Spleen (tissue), 11 donors: ENCODE data around the gene KDM6B. TPM values are rescaled to one million over a fixed set of nuclear protein-coding genes. Genes with fewer than 3 reads are reported as not detected.

Experiments
- DNase-seq: peaks from one replicate; pipeline ENCODE4 v3.0.0-alpha.2; 2020
- H3K27ac ChIP-seq, 8 donors: fragments of 200-600 bp; sonication (generic) in 7 of 8; 1 replicate in 4 of 8; 2 replicates in 4 of 8; pipeline versions ENCODE4 v1.5.0 to v1.8.0; 2016 to 2021; ENCODE audit warnings: inconsistent platforms in 4 of 8, mild to moderate bottlenecking in 4 of 8, moderate library complexity in 1 of 8
- H3K27me3 ChIP-seq, 7 donors: fragments of 200-600 bp; sonication (generic) in 6 of 7; replicated peaks in 1 of 7; 1 replicate in 4 of 7; 2 replicates in 3 of 7; pipeline versions ENCODE4 v1.5.0 to v1.8.0; 2016 to 2021; ENCODE audit warnings: inconsistent platforms in 3 of 7, mild to moderate bottlenecking in 1 of 7
- H3K36me3 ChIP-seq, 6 donors: fragments of 200-600 bp; sonication (generic) in 5 of 6; 1 replicate in 4 of 6; 2 replicates in 2 of 6; pipeline versions ENCODE4 v1.5.0 to v1.8.0; 2016 to 2021; ENCODE audit warnings: inconsistent platforms in 2 of 6
- H3K4me1 ChIP-seq, 6 donors: fragments of 200-600 bp; sonication (generic) in 5 of 6; 1 replicate in 3 of 6; 2 replicates in 3 of 6; pipeline versions ENCODE4 v1.5.0 to v1.8.0; 2016 to 2021; ENCODE audit warnings: inconsistent platforms in 3 of 6
- H3K4me3 ChIP-seq, 8 donors: fragments of 200-600 bp; sonication (generic) in 7 of 8; 1 replicate in 4 of 8; 2 replicates in 4 of 8; pipeline versions ENCODE4 v1.5.0 to v1.8.0; 2016 to 2021; ENCODE audit warnings: inconsistent platforms in 4 of 8, mild to moderate bottlenecking in 4 of 8, moderate library complexity in 2 of 8
- H3K9me3 ChIP-seq, 8 donors: fragments of 200-600 bp; sonication (generic) in 7 of 8; 1 replicate in 4 of 8; 2 replicates in 4 of 8; pipeline versions ENCODE4 v1.5.0 to v1.8.0; 2016 to 2021; ENCODE audit warnings: inconsistent platforms in 4 of 8
- POLR2A ChIP-seq, 3 donors: fragments of 450-650 bp; IDR thresholded peaks; one replicate each; pipeline ENCODE4 v1.5.1; 2017; ENCODE audit warnings: antibody characterized with exemption in 3 of 3, mild to moderate bottlenecking in 1 of 3
- POLR2AphosphoS5 ChIP-seq, 3 donors: sonication (generic); formaldehyde crosslinking; IDR thresholded peaks; one replicate each; pipeline ENCODE4 v1.5.1; 2017; ENCODE audit warnings: antibody characterized with exemption in 3 of 3
- WGBS, 5 donors: extraction: QIAGEN DNeasy Blood & Tissue Kit in 3 of 5; methylation state at CpG; one replicate each; pipeline versions ENCODE4 v1.1.5 to v1.1.7; 2013 to 2018; 5-methylcytosine and 5-hydroxymethylcytosine counted together
- intact Hi-C: fragments of 100-400 bp; cut with DNase I; formaldehyde crosslinking; loops from one replicate; pipeline ENCODE4 v1.15.0; 2023; ENCODE audit warnings: low total_unique reads
- polyA plus RNA-seq, 3 donors: library from polyadenylated mRNA; stranded (reverse); fragments of 200-250 nt; gene quantifications; one replicate each; pipeline ENCODE4 v1.2.1, GENCODE V29; 2013
- total RNA-seq, 7 donors: library from RNA; depleted of rRNA in 3 of 7; stranded (reverse); fragments of >200 nt in 3 of 7; fragmentation: NEBNext Ultra II Directional in 4 of 7; extraction: Animal tissue kit (Norgen Biotek cat#: 25700) in 4 of 7; gene quantifications; one replicate each; pipeline versions ENCODE4 v1.1.0 to v1.2.1, GENCODE V29; 2016 to 2021
- TF ChIP-seq, protein P1 (sequence below), 11 experiments: fragments of 200-600 bp in 7 of 11; fragments of 450-650 bp in 4 of 11; sonication (generic) in 4 of 11; IDR thresholded peaks in 8 of 11; conservative IDR thresholded peaks in 3 of 11; 1 replicate in 7 of 11; 2 replicates in 4 of 11; pipeline versions ENCODE4 v1.4.0 to v1.8.0; 2016 to 2021; ENCODE audit warnings: antibody characterized with exemption in 11 of 11, inconsistent platforms in 4 of 11, mild to moderate bottlenecking in 1 of 11
- donor health status: healthy with polysubstance abuse.
- donor health status: DM: no; HTN: no; CAD: no; lungs with moderate emphysema.
- donor health status: DM: no; HTN: no; CAD: no.
- donor health status: Bipolar disorder and iron deficiency.
- donor health status: healthy.
- donor health status: DM: no; HTN: no; CAD: no.
- donor health status: DM: yes; HTN: yes; CAD: no.

Gene KDM6B
- total and polyA plus RNA-seq, 10 donors = 2.9 to 110 (median 48.8) TPM

GRCh38 chr17:7836596-7837407, 2.8 kb downstream of the KDM6B start:
- Histone ChIP-seq H3K27ac (peak overlapping the region; percentile 88 to 100 (median 95)), H3K4me3 (peak overlapping the region; percentile 72 to 86 (median 83)), H3K4me1 (peaks cover 45 to 85% (median 65%) of the 10 kb centered on the region in 6 donors), H3K36me3 (peaks cover 0 to 17% (median 0%) of the 10 kb centered on the region in 6 donors), H3K9me3 (no peaks in the 10 kb centered on the region), H3K27me3 (no peaks in the 10 kb centered on the region)
- WGBS, 5 donors = 2 to 4% (median 3%) methylated on average over 19 of the region's 19 CpGs
- DNase-seq = peak; percentile 90
- TF ChIP-seq, protein P1, sequence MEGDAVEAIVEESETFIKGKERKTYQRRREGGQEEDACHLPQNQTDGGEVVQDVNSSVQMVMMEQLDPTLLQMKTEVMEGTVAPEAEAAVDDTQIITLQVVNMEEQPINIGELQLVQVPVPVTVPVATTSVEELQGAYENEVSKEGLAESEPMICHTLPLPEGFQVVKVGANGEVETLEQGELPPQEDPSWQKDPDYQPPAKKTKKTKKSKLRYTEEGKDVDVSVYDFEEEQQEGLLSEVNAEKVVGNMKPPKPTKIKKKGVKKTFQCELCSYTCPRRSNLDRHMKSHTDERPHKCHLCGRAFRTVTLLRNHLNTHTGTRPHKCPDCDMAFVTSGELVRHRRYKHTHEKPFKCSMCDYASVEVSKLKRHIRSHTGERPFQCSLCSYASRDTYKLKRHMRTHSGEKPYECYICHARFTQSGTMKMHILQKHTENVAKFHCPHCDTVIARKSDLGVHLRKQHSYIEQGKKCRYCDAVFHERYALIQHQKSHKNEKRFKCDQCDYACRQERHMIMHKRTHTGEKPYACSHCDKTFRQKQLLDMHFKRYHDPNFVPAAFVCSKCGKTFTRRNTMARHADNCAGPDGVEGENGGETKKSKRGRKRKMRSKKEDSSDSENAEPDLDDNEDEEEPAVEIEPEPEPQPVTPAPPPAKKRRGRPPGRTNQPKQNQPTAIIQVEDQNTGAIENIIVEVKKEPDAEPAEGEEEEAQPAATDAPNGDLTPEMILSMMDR (IDR thresholded peaks at IDR 0.05 in 8 of 11, conservative IDR thresholded peaks at IDR 0.05 in 3 of 11) = no peak
- TF ChIP-seq POLR2A (IDR thresholded peaks at IDR 0.05) (peak in 1 of 3 donors; percentile 77), POLR2AphosphoS5 (IDR thresholded peaks at IDR 0.05) (peak in 2 of 3 donors; percentile 53 to 81)
- intact Hi-C loops = no loop called here

GRCh38 chr17:7837408-7838088, 3.5 kb downstream of the KDM6B start:
- Histone ChIP-seq H3K4me3 (peak overlapping the region in 5 of 8 donors; percentile 72 to 86 (median 85)), H3K4me1 (peaks cover 45 to 91% (median 68%) of the 10 kb centered on the region in 6 donors)
- WGBS, 5 donors = 10 to 20% (median 14%) methylated on average over 8 of the region's 8 CpGs

GRCh38 chr17:7838090-7839075, 4.4 kb downstream of the KDM6B start:
- Histone ChIP-seq H3K4me1 (peaks cover 42 to 91% (median 64%) of the 10 kb centered on the region in 6 donors), H3K9me3 (no peaks in the 10 kb centered on the region), H3K4me3 (peak overlapping the region in 6 of 8 donors; percentile 13 to 86 (median 82)), H3K27ac (peak overlapping the region; percentile 60 to 100 (median 96)), H3K36me3 (peaks cover 0 to 17% (median 0%) of the 10 kb centered on the region in 6 donors), H3K27me3 (no peaks in the 10 kb centered on the region)
- intact Hi-C loops = no loop called here
- WGBS, 5 donors = 12 to 30% (median 14%) methylated on average over 8 to 12 of the region's 12 CpGs
- peak; percentile 79 for DNase-seq
- TF ChIP-seq POLR2AphosphoS5 (IDR thresholded peaks at IDR 0.05) (no peak), POLR2A (IDR thresholded peaks at IDR 0.05) (no peak)
- TF ChIP-seq, protein P1 (IDR thresholded peaks at IDR 0.05 in 8 of 11, conservative IDR thresholded peaks at IDR 0.05 in 3 of 11) = no peak

More at GRCh38 chr17:7837408-7838088, 3.5 kb downstream of the KDM6B start:
- Histone ChIP-seq H3K27ac (peak overlapping the region; percentile 57 to 100 (median 95)), H3K9me3 (no peaks in the 10 kb centered on the region), H3K36me3 (peaks cover 0 to 17% (median 0%) of the 10 kb centered on the region in 6 donors), H3K27me3 (no peaks in the 10 kb centered on the region)
- intact Hi-C loops = no loop called here
- TF ChIP-seq POLR2AphosphoS5 (IDR thresholded peaks at IDR 0.05) = no peak
- TF ChIP-seq POLR2A (IDR thresholded peaks at IDR 0.05) = no peak
- TF ChIP-seq, protein P1 (IDR thresholded peaks at IDR 0.05 in 8 of 11, conservative IDR thresholded peaks at IDR 0.05 in 3 of 11) = no peak
- DNase-seq = no peak
